Measurements from ENCODE around the gene GAS2L2.
"Not testable (repeated sequence)": the region's sequence is repeated elsewhere in the genome, so short reads cannot be mapped to it uniquely, and the experiment has no call there.

GAS2L2 gene

GRCh38 chr17:35773129-35773528 is 20.1 kb upstream of the GAS2L2 start:
- no peak for DNase-seq

DNA sequence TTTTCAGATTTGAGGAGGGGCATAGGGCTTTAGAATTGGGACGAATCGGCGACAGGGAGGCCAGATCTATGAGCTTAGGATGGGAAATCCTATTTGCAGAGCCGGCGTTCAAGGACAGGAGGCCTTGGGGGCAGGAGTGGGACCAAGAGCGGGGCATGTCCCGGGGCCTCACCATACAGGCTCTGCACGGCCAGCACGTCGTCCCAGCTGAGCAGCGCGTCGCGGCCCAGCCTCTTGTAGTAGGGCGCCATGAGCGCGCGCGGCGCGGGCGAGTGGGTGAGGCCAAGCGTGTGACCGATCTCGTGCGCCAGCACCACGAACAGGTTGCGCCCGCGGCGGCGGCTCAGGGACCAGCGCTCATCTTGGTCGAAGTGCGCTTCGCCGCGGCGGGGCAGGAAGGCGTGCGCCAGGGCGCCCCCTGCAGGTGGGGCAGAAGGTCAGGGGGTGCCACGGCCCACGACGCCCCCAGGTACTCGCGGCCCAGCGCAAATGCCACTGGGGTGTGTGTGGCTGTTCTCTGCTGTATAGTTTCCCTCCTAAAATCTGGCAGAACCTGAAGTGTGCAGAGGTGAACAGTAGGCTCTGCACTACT is 17.0 kb upstream of the GAS2L2 start:
- no peak for DNase-seq

- no peak for DNase-seq
Observed at GRCh38 chr17:35768797-35769196, 15.8 kb upstream of the GAS2L2 start.

- DNase-seq, result peak; percentile 21
Observed at GRCh38 chr17:35766903-35767510, 14.0 kb upstream of the GAS2L2 start.

DNA sequence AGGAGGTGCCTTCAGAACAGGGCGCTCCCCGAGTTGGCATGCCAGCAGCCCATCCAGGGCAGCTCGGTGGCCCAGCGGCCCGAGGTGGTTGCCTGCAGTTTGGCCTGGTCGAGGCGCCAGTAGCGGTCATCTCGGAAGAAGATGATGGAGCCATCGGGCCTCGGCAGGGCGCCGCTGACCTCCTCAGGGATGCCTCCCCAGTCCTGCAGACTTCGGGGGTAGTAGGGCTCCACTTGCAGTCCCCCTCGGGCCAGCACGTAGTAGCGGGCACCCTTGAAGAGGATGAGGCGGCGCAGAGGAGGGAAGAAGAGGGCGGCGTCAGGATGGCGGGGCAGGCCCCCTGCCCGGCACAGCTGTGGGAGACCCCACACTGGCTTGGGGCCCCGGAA is 13.4 kb upstream of the GAS2L2 start:
- DNase-seq, result no peak

GRCh38 chr17:35765756-35766488 is 12.9 kb upstream of the GAS2L2 start:
- DNase-seq, result no peak

DNA sequence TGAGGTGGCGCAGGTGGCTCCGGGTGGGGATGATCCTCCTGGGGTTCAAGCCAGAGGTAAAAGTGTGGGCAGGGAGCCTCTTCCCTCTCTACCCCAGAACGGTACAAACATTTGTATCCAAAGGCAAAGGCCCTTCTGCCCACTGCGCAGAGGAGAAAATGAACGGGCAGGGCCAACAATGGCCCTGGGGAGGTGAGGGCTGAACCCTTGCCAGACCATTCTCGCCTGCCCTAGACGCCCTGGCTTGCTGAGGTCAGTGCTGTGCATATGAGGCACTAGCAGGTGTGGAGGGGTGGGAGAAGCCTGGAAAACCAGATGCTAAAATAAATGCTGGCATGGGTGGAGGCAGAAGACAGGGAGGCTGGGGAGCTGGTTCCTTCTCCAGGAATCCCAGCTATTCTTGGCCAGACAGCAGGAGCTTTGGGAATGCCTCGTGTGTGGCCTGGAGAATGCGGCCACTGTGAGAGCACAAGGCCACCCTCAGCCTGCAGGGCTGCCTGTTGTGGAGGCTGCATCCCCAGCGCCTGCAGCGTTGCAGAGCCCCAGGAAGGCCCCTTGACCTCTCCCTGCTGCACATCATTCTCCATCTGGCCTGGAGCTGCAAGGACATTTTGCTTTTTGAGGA is 12.2 kb upstream of the GAS2L2 start:
- DNase-seq, result no peak

GRCh38 chr17:35764123-35764991 is 11.3 kb upstream of the GAS2L2 start:
- DNase-seq, result peak; percentile 89

GRCh38 chr17:35763767-35764122 is 10.7 kb upstream of the GAS2L2 start:
- DNase-seq, result no peak

- no peak for DNase-seq
Observed at GRCh38 chr17:35761601-35762000, 8.6 kb upstream of the GAS2L2 start.

GRCh38 chr17:35760587-35760986 is 7.5 kb upstream of the GAS2L2 start, which contains the start of gene C17orf50:
Gene C17orf50 (plus strand): TSS chr17:35760887. CDS start chr17:35760942, 55 bp downstream.
- DNase-seq, result no peak

- DNase-seq, result no peak
Observed at GRCh38 chr17:35757243-35757642, 4.2 kb upstream of the GAS2L2 start.

DNA sequence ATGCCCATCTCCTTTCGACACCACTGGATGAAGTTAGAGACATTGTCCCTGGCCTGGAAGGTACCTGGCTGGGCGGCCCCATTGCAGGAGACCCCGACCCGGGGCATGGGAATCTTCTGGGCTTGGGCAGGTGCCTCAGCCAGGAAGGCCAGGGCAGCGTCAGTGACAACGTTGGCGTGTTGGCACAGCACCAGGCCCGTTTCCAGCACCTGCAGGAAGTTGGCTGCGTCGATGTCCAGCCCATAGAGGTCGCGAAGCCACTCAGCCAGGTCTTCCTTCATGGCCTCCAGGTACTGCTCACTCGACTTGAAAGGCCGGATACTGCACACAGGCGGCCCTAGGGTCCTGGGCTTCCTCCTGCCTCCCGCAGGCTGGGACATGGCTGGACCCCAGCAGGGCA is 568 bp downstream of the GAS2L2 start:
- DNase-seq, result no peak

DNA sequence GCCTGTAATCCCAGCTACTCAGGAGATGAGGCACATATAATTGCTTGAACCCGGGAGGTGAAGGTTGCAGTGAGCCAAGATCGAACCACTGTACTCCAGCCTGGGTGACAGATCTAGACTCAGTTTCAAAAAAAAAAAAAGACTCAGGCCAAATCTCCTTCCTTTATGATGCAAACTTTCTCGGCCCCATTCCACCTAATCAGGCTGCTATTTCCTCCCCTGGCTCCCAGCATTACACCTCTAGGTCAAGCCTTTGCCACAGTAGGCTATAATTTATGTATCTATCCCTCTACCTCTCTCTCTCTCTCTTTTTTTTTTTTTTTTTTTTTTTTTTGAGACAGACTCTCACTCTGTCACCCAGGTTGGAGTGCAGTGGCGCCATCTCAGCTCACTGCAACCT is 1.5 kb downstream of the GAS2L2 start:
- DNase-seq, result not testable (repeated sequence)

- no peak for DNase-seq
Observed at GRCh38 chr17:35750526-35751395, 2.3 kb downstream of the GAS2L2 start.

DNA sequence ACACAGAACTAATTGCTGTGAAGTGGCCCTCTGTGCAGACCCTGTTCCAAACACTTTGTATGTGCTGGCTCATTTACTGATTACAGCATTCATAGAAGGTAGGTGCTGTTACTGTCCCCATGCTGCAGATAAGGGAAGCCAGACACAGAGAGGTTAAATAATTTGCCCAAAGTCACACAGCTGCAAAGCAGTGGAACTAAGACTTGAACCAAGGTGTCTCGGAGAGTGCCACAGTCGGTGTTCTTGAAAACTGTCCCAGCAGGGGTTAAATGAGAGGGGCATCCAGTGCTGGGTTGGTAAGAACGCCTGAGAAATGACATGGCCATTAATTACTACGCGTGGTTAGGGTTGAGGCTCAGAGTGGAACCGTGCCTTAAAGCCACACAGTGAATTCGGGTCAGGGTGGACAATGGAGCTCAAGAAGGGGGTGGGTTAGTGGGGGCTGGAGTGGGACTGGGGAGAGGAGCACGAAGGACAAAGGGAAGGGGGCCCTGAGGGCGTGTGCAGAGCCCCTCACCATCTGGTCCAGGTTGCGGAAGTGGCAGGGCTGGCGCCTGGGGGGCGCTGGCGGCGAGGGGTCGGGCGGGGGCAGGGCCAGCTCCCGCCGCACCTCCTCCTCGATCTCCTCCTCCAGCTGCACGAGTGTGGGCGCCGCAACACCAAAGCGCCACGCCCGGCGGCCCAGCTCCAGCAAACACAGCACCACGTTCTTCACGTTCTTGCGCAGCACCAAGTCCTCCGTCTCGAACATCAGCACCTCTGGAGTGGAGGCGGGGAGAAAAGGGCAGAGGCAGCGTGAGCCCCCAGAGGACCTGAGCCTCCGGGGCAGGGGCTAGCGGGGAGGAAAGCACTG is 3.3 kb downstream of the GAS2L2 start:
- no peak for DNase-seq

GRCh38 chr17:35748979-35749378 is 4.1 kb downstream of the GAS2L2 start:
- no peak for DNase-seq

DNA sequence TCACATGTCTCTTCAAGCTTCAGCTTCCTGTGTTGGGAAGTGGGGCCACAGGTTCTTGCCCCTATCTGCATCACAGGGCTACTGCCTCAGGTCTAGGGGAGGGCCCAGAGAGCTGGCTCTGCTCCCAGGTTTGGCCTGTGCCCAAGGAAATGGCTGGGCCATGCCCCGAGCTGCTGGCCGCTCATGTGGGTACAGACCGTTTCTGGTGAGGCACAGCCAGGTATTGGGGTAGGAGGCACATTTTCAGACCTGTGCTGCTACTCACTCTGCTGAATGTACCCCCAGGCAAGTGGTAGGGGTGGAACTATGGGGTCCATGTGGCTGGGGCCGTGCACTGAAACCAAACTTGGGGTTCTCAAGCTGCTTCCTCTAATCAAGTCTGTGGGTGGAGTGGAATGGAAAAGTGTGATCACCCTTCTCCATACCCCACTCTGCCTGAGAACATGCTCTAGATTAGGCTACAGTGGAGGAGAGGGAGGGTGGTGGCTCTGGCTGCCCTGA is 4.6 kb downstream of the GAS2L2 start:
- no peak for DNase-seq

DNA sequence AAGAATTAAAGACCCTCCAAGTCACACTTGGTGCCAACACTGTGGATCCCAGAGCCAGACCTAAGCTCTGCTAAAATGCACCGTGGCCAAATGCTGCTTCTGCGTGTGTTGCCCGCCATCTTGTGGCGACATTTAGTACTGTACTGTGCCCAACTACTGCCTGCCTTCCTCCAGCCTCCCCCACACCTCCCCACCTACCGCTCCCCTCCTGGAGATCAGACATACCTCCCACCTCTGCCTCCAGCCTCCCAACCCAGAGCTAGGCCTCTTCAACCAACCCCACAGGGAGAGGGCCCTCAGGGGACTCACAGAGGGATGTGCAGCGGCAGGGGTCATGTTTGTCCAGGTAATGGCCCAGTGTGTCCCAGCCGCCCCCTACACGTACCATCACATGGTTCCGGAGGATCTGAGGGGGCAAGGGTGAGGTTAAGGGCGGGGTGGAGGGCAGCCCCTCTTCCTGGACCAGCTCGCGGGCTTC is 5.5 kb downstream of the GAS2L2 start:
- peak; percentile 80 for DNase-seq

DNA sequence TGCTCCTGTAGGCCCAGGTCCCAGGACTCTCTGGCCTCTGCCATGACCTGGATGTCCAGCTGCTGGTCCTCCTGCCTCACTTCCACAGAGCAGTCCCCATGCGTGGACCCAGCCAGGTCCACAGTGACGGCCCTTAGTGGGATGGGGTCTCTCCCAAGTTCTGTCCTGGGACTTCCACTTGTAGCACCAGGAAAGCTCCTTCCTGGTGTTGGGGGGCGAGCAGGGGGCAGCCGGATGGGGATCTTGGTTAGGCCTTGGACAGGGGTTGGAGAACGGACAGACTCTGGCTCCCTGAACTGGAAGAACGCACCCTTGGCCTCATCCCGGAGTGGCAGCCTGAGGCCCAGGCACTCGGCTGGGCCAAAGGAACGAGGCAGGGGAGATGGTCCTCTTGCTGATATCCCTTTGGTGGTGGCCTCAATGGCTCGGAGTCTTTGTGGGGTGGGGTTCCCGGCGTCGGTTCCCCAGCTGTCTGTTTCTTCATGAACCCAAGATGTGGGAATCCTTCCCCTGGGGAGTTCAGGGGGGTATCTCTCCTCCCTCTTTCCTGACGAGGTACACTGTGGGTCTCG is 7.2 kb downstream of the GAS2L2 start:
- DNase-seq, result no peak
